Adipose tissue (tissue), 3 donors: ENCODE results near the gene TMPRSS3. TPM values are rescaled to one million over a fixed set of nuclear protein-coding genes. Genes with fewer than 3 reads are reported as not detected.

Experiments used
- H3K27ac ChIP-seq: one replicate; pipeline ENCODE4 v1.5.1; 2013; ENCODE audit warnings: low read depth, low read length
- WGBS, 3 donors: extraction: QIAGEN DNeasy Blood & Tissue Kit; methylation state at CpG; one replicate each; pipeline ENCODE4 v1.1.7; 2013; 5-methylcytosine and 5-hydroxymethylcytosine counted together
- polyA plus RNA-seq, 3 donors: library from polyadenylated mRNA; stranded (reverse); fragments of 200-250 nt; gene quantifications; one replicate each; pipeline ENCODE4 v1.2.3, GENCODE V29; 2013
- donor health status: healthy with polysubstance abuse.
- donor health status: Bipolar disorder and iron deficiency.
- donor health status: healthy.

The TMPRSS3 gene
- polyA plus RNA-seq, 3 donors, result 0.45 to 2.0 (median 0.59) TPM

DNA sequence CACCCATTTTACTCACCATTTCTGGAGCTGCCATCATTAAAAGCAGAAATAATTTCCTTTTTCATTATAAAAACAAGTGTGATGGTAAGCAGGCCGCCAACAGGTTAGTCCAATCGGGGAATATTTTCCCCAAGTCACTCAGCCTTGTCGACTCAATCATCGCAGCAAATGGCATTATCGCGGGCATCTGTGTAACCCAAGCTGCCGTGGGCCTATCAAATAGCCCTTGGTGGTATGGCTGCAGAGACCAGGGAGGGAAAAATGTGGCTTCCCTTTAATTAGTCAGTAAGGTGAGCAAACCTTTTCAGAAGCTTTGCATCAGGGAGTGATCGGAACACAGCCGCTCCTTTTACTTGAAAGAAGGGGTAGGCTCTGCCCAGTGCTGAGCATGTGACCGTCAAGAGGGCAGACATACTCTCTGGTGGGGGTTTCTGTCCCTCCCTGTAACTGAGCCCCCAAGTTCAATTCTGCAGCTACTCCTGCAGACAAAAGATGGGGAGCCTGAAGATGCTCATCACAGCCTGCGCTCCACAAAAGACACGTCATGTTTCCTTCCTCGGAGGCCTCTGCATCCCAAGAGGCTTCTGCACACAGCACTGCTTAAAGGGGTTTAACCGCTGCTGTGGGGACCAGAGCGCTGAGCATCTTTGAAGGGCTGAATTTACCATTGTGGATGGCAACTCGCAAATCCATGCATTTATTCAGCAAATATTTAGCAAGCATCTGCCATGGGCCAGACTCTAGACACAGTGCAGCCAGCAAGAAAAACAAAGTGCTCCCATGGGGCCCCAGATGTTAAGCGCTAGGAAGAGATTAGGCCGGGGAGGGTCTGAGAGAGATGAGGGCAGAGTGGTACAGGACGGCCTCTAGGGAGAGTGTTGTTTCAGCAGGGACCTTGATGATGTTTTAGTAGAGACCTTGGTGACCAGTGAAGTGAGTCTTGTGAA, 1.2 kb upstream of the TMPRSS3 start:
- no peak overlapping the region for H3K27ac ChIP-seq
- WGBS, 3 donors, result 84 to 87% (median 85%) methylated on average over 19 of the region's 19 CpGs

- WGBS, 3 donors, result 94 to 96% (median 96%) methylated on average over 11 of the region's 11 CpGs
Observed at GRCh38 chr21:42395302-42395701, 550 bp downstream of the TMPRSS3 start.

DNA sequence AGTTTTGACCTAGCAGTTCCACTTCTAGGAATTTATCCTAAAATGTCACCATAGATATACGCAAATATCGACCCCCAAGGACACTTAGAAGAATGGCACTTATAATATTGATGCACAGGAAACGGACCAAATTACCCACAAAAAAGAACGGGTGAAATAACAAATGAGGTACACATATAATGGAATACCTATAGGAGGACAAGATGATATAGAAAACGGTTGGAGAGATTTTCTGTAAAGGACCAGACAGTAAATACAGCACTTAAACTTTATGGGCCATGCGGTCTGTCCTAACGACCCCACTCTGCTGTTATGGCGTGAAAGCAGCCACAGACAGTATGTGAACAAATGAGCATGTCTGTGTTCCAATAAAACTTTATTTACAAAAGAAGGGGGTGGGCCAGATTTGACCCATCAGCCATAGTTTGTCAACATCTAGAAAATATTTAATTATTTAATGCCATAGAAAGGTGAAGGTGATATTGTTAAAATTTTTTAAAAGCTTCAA, 2.4 kb downstream of the TMPRSS3 start:
- no peak overlapping the region for H3K27ac ChIP-seq
- WGBS, 3 donors, result 52 to 67% (median 60%) methylated on average over 8 of the region's 8 CpGs

More at GRCh38 chr21:42395302-42395701, 550 bp downstream of the TMPRSS3 start:
- no peak overlapping the region for H3K27ac ChIP-seq

GRCh38 chr21:42392731-42393442, 3.0 kb downstream of the TMPRSS3 start:
- H3K27ac ChIP-seq, result no peak overlapping the region
- 79 to 82% (median 82%) methylated on average over 17 of the region's 17 CpGs for WGBS, 3 donors

DNA sequence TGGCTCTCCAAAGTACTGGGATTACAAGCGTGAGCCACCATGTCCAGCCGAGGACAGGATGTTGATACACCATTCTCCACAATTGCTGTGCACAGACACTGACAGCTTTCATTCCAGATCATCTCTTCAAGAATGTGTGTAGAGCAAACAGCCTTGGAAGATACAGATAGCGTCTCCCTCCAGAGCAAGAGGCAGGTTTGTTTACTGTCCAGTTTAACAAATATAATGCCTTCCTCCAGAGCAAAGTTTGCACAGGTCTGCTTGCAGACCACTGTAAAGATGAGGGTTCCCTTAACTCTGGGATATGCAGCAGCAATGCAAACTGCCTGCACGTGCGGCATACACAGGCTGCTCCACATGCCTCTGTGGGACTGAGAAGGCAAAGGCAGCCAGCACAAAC, 4.6 kb downstream of the TMPRSS3 start:
- H3K27ac ChIP-seq, result no peak overlapping the region
- 86 to 91% (median 89%) methylated on average over 5 of the region's 5 CpGs for WGBS, 3 donors

GRCh38 chr21:42390696-42391095, 5.2 kb downstream of the TMPRSS3 start:
- 61 to 86% (median 72%) methylated on average over 2 of the region's 2 CpGs for WGBS, 3 donors
- H3K27ac ChIP-seq, result no peak overlapping the region

GRCh38 chr21:42390193-42390592, 5.7 kb downstream of the TMPRSS3 start:
- no peak overlapping the region for H3K27ac ChIP-seq
- 74 to 80% (median 78%) methylated on average over 5 of the region's 5 CpGs for WGBS, 3 donors

DNA sequence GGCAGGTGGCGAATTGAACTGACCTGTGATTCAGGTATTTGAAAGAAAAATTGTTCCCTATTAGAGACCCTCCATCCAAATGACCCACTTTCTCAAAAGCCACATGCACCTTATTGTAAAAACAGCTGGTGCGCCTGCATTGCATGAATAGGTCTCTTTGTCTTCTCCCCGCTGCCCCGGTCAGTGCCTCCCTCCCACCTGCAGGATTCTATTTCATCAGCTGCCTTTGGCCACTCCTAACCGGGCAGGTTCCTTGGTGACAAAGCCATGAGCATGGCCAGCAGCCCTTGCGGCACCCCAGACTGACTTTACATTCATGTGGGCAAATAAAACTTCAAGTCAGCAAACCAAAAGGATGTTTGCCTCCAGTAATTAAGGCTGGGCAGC, 6.4 kb downstream of the TMPRSS3 start:
- WGBS, 3 donors, result 44 to 76% (median 73%) methylated on average over 6 of the region's 6 CpGs
- H3K27ac ChIP-seq, result no peak overlapping the region

DNA sequence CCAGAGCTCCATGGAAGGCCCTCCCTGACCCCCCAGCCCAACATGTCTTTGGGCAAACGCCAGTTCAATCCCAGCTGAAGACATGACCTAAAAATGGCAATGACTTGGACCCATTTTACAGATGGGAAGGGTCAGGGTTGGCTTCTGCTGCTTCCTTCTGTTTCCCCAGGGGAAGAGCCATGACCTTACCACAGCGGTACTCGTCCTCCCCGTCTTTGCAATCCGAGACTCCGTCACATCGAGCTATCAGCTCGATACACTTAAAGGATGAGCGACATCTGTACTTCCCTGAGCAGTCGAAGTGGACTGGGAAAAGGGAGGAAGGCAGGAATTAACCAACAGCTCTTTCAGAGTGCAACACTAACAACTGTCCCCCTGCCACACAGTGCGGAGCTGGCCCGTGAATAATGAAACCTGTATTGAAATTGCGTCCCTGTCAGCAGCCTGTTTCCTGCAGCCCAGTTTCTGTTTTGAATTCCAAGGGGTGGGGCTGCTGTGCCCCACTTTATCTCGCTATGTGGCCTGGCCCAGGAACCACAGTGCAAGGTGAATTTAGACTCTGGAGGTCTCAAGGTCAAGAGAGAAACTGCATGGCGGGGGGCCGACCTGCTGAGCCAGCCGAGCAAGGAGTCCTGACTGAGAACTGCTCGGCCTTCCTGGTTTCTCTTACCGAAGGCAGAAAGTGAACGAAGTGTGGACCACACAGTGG, 7.0 kb downstream of the TMPRSS3 start:
- H3K27ac ChIP-seq, result no peak overlapping the region
- 41 to 67% (median 62%) methylated on average over 20 of the region's 20 CpGs for WGBS, 3 donors

- 89 to 97% (median 93%) methylated on average over 6 of the region's 6 CpGs for WGBS, 3 donors
- H3K27ac ChIP-seq, result no peak overlapping the region
Observed at GRCh38 chr21:42387843-42388340, 8.0 kb downstream of the TMPRSS3 start.

- no peak overlapping the region for H3K27ac ChIP-seq
- 28 to 79% (median 42%) methylated on average over 3 of the region's 3 CpGs for WGBS, 3 donors
Observed at GRCh38 chr21:42387164-42387563, 8.7 kb downstream of the TMPRSS3 start.

- WGBS, 3 donors, result 55 to 92% (median 92%) methylated on average over 11 of the region's 11 CpGs
- H3K27ac ChIP-seq, result no peak overlapping the region
Observed at GRCh38 chr21:42386034-42386591, 9.7 kb downstream of the TMPRSS3 start.

DNA sequence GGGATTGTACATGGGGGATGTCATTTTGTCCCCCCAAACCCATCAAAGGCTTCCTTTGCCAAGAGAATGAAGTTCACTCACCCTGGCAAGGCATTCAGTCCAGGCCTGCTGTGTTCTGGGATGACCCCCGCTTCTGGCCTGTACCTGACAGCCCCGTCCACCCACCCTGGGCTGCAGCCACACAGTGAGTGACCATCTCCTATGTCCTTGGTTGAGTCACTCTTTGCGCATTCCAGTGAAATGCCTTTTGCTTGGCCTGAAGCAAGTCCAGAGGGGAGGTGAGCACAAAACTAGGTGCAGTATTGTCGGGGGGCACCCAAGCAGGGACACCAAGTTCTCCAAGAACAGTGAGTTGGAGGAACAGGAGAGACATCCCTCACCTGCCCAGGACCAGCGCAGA, 10.2 kb downstream of the TMPRSS3 start:
- 92 to 96% (median 95%) methylated on average over 5 of the region's 5 CpGs for WGBS, 3 donors
- H3K27ac ChIP-seq, result no peak overlapping the region

GRCh38 chr21:42384989-42385388, 10.9 kb downstream of the TMPRSS3 start:
- 73 to 82% (median 81%) methylated on average over 2 of the region's 2 CpGs for WGBS, 3 donors
- no peak overlapping the region for H3K27ac ChIP-seq

DNA sequence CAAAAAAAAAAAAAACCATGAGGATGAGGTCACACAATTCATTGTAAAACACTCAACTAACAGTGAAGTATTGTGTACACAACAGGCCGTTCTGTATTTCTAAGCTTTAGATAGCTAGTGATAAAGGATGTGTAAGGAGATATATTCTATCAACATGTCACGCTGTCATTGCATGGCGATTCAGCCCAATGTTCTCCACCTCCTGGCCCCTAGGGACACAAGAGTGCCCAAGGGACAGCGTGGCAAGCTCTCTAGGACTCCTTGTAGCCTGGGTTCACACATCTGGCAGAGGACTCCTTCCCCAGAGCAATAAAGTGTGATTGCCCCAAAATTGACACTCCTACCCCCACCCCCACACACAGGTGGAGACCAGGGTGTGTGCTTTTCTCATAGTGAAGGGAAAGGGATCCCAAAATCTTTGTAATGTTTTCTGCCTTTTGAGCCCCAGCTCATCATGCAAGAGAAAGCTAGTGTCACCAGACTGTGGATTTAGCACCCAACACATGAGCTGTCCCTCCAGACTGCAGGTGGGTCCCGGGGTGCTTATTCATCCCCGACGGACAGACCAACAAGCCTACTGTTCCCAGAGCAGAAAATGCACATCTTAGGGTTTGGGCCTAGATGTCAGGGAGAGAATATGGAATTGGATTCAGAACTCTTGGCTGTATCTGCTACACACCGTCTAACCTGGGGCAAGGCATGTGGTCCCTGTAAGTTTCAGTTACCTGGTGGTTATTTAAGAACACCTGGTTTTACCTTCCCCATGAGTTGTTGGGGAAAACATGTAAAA, 11.5 kb downstream of the TMPRSS3 start:
- no peak overlapping the region for H3K27ac ChIP-seq
- 79 to 83% (median 81%) methylated on average over 8 of the region's 8 CpGs for WGBS, 3 donors

GRCh38 chr21:42383331-42383730, 12.5 kb downstream of the TMPRSS3 start:
- WGBS, 3 donors, result 85 to 94% (median 89%) methylated on average over 6 of the region's 6 CpGs
- no peak overlapping the region for H3K27ac ChIP-seq

GRCh38 chr21:42382915-42383314, 12.9 kb downstream of the TMPRSS3 start:
- WGBS, 3 donors, result 95 to 97% (median 95%) methylated on average over 6 of the region's 6 CpGs
- no peak overlapping the region for H3K27ac ChIP-seq
